HG03439 (cell line): ENCODE measurements around the gene ATP9B.
"Not testable (repeated sequence)": the region's sequence is repeated elsewhere in the genome, so short reads cannot be mapped to it uniquely, and the experiment has no call there.

ENCODE experiments used
- ATAC-seq: cut with Tn5 transposase; IDR thresholded peaks from one replicate; pipeline ENCODE4 v1.9.1; 2021; ENCODE audit warnings: mild to moderate bottlenecking, moderate library complexity; ENCODE audit not compliant: unreplicated experiment

The ATP9B gene

DNA sequence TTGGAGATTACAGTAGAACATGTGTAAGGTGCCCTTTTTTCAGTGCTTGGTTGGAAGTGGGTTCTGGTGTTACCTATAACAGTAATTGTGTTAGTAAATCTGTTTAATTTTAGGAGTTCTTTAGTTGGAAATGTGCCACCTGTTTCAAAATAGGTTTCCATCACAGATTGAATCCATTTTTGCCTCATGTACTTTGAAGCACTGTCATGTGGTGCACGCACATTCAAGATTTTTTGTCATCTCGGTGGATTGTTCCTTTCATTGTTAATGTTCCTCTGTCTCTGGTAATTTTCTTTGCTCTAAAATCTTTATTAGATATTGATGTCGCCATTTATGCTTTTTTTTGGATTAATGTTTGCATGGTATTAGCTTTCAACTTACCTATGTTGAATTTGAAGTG lies 1.3 kb downstream of the ATP9B start:
- ATAC-seq: no peak

DNA sequence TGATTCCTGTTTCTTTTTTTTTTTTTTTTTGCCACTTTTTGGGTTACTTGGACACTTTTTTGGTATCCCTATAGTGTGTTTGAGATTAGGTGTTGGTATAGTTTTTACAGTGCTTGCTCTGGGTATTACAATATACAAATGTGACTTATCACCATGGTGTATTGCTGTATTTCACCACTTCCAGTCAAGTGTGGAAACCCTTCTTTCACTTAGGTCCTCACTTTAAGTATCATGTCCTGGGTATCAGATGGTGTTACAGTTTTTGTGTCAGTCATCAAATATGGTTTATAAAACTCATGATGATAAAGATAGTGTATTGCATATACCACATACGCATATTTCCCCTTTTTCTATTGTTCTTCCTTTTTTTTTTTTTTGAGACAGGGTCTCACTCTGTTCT lies 1.8 kb downstream of the ATP9B start:
- ATAC-seq: no peak

DNA sequence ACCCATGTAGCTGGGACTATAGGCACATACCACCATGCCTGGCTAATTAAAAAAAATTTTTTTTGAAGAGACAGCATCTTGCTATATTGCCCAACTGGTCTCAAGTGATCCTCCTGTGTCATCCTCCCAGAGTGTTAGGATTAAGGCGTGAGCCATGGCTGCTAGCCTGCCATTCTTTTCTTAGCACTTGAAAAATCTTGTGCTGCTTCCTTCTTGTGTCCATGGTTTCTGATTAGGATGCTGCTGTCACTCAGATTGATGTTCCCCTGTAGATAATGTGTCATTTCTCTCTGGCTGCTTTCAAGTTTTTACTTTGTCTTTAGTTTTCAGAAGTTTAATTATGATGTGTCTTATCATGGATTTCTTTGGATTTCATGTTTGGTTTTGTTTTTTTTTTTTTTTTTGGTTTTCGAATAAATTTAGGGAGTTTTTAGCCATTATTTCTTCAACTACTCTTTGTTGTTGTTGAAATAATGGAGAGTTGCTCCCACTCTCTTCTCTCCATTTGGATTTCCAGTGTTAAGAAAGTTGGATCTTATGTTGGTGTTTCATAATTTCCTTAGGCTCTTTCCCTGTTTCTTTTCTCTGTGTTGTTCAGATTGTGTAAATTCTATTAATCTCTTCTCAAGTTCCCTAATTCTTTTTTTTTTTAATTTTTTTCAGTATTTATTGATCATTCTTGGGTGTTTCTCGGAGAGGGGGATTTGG lies 2.5 kb downstream of the ATP9B start:
- no peak for ATAC-seq

DNA sequence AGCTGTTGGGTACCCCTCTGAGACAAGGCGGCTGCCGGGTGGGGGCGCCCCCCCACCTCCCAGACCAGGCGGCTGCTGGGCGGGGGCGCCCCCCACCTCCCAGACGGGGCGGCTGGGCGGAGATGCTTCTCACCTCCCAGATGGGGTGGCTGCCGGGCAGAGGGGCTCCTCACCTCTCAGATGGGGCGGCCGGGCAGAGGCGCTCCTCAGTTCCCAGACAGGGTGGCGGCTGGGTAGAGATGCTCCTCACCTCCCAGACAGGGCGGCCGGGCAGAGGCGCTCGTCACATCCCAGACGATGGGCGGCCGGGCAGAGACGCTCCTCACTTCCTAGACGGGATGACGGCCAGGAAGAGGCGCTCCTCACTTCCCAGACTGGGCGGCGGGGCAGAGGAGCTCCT lies 3.5 kb downstream of the ATP9B start:
- ATAC-seq: not testable (repeated sequence)

DNA sequence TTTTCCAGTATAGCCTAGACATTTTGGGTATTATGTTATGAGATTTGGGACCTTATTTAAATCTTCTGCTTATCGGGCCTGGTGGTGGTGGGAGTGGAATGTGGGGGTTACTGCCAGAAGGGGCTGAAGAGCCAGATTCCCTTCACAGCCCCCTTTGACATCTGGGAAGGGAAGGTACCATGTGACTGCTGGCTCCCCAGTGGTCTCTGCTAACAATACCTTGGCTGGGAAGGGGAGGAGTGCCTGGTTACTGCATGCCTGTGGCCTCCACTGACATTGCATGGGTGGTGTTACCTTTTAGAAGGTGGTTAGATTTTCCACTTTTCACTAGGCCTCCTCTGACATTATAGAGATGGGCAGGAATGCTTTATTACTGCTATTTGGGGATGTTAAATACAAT lies 8.0 kb downstream of the ATP9B start:
- no peak for ATAC-seq

DNA sequence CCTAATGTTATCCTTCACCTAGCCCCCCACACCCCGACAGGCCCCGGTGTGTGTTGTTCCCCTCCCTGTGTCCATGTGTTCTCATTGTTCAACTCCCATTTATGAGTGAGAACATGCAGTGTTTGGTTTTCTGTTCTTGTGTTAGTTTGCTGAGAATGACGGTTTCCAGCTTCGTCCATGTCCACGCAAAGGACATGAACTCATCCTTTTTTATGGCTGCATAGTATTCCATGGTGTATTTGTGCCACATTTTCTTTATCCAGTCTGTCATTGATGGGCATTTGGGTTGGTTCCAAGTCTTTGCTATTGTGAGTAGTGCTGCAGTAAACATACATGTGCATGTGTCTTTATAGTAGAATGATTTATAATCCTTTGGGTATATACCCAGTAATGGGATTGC lies 9.6 kb downstream of the ATP9B start:
- ATAC-seq: not testable (repeated sequence)

DNA sequence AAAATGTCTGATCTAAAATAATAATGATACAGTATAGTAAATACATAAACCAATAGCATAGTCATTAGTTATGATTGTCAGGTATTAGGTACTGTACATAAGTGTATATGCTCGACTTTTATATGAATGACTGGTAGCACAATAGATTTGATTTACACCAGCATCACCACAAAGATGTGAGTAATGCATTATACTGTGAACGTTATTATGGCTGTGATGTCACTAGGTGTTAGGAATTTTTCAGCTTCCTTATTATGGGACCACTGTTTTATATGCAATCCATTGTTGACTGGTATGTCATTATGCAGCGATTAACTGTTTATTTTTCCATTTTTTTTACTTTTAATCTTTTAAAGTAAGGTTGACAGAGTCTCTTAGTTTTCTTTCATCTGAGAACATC lies 23.7 kb downstream of the ATP9B start:
- ATAC-seq: no peak

DNA sequence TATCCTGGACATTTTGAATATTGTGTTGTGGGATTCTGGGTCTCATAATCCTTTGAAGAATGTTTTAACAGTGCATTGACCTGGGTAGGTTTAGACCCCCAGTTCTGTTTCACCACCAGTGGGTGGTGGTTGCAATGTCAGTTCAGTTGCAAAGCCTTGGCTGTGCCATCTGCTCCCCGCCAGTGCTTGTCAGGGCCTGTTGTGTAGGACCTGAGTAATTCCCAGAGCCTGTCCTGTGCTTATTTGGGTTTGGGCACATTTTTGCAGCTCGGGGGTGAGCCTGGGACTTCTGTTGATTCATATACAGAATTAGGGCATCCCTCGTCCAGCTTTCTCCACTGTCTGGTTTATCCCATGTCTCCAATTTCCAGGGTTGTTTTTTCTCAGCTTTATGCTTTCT lies 24.8 kb downstream of the ATP9B start:
- ATAC-seq: no peak

DNA sequence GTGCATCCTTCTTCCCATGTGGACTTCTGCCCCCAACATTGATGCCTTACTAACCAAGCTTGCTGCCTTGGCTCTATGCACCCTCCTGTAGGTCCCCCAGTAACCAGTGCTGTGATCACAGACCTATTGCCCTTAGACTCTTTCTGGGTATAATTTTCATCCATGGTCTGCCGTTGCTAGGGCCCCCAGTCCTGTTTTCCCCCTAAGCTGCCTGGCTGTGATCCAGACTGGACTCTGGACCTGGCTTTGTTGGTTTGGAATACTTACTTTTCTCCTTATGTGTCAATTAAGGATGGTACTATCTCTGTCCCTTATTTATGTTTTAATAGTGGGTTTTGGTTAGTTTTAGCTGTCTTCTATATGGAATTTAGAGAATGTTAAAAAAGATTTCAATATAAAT lies 26.0 kb downstream of the ATP9B start:
- ATAC-seq: no peak

DNA sequence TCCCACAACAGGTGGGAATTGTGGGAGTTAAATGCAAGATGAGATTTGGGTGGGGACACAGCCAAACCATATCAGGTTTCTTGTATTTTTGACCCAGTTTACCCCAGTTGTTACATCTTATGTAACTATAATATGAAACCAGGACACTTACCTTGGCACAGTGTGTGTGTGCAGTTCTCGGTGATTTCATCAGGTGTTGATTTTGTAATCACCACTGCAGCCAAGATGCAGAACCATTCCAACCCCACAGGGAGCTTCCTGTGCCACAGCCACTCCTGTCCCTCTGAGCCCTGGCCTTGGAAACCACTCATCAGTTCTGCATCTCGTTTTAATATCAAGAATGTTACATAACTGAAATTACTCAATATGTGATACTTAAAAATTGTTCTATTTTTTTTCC lies 31.8 kb downstream of the ATP9B start:
- ATAC-seq: no peak

DNA sequence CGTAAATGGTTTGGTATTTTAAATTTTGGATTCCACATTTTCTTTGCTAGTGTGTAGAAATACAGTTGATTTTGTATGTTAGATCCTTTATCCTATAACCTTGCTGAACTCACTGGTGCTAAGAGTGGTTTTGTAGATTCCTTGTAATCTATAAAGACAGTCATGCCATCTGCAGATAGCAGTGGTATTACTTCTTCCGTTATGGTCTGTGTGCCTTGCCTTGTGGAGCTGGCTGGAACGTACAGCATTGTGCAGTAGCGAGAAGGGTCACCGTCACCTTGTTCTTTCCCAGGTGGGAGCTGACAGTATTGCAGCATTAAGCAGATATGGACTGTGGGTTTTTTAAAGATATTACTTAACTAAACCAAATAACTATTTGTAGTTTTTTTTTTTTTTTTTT lies 33.7 kb downstream of the ATP9B start:
- ATAC-seq: no peak

DNA sequence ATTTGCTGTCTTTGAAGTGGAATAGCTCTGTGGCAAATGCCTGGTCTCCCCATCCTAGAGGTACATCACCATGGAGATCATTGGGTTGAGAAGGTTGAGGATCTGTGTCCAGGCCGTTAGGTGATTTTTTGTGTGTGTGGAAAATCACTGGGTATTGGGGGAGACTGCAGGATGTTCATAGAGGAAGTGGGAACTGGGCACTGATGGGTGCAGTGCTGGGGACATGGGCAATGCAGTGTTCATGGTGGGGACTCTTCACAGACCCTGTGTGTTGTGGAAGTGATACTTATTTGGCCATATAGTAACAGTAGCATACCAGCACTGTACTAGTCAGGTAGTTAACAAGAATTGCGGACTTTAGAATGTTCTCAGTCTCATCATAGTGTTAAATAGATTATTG lies 34.9 kb downstream of the ATP9B start:
- no peak for ATAC-seq

DNA sequence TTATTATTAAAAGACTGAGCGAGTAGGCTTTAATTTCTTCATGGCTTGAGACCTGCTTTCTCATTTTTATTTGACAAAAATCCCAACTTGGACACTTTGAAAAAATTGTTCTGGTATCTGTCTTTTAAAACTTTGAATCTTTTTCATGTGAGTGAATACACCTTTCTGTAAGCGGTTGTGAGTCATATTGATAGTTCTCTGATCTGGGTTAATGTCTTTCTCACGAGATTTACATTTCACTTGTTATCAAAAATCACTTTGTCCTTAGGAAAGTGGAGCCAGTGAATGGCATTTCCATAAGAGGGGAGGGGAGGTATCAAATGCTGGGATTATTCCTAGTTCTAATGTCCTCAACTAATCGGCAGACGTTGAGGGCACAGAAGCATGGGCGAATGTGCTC lies 36.3 kb downstream of the ATP9B start:
- no peak for ATAC-seq

DNA sequence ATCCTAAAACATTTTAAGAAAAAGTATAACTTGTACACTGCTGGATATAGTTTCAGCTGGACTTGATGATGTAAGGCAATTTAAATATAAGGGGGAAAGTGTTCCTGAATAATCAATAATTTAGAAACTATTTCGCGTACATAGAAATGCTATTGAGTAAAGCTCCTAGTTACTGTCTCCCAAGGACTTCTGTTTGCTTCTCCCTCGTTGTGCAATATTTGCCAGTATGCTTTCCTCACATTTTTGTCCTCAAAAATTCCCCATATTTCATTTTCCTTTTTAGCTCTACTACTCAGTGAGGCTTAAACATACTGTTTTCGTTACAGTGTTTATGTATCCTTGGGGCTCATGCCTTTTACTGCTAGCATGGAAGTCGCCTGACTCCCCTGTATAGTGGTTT lies 36.9 kb downstream of the ATP9B start:
- no peak for ATAC-seq

DNA sequence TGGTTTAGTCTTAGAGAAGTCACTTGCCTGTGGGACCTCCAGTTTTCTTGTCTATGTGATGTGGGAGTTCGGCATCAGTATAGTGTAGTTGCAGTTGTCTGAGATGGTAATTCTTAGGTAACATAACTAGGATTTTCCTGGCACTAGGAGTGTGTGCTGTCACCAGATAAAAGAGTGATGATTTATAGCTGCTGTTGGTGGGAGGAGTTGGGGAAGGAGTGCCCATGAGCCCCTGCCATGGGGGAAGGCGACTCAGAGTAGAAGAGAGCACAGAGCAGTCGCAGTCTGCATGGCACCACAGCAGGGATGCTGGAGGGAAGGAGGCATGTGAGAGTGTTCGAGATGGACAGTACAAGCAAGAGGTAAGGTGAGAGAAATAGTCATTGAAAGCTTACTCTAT lies 38.7 kb downstream of the ATP9B start:
- no peak for ATAC-seq

DNA sequence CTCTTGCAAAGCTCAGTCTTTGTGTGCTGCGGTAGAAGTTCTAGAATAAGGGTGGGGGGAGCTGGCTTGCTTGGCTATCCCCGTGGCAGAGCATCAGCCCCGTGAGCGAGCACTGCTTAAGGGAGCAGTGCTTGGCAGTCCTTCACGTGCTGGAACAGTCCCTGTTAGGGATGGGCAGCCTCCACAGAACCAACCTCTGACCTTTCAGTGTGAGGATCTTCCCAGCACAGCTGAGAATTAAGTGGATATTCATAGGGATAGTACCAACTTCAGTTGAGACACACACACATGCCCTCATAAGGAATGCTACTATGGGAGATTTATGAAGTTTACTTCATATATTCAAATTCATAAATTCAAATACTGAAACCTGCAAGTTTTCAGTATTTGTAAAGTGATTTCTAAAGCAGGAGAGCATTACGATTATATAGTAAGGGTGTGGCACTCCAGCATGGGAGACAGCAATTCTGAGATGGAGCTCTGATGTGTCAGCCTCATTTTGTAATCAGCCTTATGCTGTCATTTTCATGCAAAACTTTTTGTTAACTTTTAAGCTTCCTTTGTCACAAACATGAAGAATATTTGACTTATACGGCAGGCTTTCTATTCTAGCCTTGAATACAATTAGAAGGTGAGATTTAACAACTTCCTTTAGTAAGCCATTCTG lies 39.5 kb downstream of the ATP9B start:
- ATAC-seq: no peak

DNA sequence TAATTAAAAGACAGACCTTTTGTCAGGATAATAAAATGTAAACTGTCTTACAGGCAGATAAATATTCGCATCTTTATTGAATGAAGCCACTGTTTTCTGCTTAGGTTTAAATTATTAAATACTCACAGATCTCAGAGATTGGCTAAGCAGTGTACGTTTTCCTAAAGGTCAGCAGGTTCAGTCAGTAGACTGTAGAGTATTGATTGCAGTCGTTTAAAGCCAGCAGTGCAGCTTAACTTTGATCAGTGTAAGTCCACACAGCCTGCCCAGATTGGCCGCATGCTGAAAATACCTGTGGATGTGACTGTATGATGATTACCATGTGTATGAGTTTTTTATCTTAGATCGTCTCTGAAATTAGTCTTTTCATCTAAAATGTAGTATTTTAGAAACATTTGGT lies 42.3 kb downstream of the ATP9B start:
- ATAC-seq: no peak

DNA sequence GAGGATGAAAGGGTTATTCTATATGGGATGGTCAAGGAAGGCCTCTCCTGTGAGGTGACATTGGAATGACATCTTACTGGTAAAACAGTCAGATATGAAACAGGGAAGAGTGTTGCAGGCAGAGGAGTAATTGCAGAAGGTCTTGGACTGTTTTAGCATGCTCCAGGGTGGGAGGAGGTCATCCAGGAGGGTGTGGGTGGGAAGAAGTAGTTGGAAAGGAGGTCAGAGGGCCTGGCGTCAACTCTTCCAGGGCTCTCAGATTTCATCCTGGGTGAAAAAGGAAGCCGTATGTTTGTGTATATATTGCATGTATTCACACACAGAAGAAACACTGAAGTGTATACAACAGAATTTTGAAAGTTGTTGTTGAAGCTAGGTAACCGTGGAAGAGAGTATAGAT lies 48.2 kb downstream of the ATP9B start:
- no peak for ATAC-seq

DNA sequence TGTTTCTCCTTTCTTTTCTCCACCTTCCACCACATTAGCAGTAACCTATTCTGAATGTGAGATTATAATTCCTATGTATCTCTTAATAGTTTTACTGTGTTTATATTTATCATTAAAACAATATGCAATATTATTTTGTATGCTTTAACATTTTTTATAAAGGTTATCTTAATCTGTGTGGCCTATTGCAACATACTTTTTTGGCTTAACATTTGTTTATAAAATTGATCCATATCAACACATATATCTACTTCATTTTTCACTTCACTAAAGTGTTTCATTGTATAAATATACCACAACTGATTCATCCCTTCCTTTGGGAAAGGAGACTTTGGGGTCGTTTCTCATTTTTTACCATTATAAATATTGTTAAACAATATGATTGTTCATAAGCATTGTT lies 48.6 kb downstream of the ATP9B start:
- no peak for ATAC-seq

DNA sequence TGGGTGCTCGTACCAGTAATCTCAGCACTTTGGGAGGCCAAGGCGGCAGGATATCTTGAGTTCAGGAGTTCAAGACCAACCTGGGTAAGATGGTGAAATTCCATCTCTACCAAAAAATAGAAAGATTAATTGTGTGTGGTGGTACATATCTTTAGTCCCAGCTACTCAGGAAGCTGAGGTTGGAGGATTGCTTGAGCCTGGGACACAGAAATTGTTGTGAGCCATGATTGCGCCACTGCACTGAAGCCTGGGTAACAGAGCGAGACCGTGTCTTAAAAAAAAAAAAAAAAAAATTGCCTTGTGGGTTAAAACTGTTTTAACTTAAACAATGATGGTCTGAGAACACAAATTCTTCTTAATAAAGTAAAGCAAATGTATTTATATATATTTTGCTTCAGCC lies 49.6 kb downstream of the ATP9B start:
- ATAC-seq: no peak

DNA sequence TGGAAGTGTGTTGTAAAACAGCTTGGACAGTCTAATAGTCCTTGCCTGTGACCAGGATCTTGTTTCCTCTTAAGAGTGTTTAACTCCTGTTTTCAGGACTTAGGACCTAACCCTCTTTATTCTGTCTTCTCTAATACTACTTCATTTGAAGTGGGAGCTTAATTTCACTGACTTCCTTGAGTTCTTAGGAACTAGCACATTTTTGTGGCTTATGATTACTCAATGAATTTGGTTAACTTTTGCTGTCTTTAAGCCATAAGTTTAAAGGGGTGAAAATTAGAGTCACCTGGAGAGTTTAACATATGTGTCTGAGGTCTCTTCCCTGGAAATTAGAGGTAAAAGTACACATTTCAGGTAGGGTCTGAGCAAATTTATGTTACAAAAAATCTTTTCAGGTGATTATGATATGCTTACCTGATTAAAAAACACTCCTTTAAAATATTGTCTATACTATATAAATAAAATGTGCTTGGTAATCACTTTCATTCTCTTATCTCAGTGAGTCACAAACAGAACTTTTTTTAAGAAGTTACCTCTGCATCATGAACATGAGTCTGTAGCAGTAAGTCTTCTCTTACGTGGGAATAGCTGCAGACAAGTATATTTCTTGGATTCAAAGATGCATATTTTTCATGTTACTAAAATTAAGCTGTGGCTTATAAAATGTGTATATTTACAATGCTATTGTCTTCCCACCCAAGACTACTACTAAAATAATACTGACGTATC lies 52.7 kb downstream of the ATP9B start:
- ATAC-seq: no peak

DNA sequence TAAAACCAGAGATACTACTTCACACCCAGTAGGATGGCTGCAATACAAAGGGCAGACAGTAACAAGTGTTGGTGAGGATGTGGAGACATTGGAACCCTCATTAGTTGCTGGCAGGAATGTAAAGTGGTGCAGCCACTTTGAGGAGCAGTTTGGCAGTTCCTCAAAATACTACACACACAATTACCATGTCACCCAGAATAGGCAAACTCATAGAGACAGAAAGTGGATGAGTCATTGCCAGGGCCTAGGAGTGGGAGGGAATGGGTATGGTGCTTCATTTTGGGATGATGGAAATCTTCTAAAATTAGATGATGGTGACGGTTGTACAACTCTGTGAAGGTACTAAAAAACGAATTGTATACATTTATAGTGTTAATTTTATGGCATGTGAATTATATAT lies 54.8 kb downstream of the ATP9B start:
- no peak for ATAC-seq
